Common myeloid progenitor, CD34-positive (primary cell): ENCODE measurements around the gene ZNF619.
"Not testable (repeated sequence)": the region's sequence is repeated elsewhere in the genome, so short reads cannot be mapped to it uniquely, and the experiment has no call there.

Experiments used
- CTCF ChIA-PET: fragments of 350-600 bp; sonication (Branson Sonifier 250); formaldehyde crosslinking; loops from one replicate; lab custom pipeline; 2021; ENCODE audit warnings: antibody characterized with exemption; lab: Charles Lee
- POLR2A ChIA-PET: fragments of 350-600 bp; sonication (Branson Sonifier 250); formaldehyde crosslinking; loops from one replicate; lab custom pipeline; 2021; ENCODE audit warnings: antibody characterized with exemption; lab: Charles Lee
- DNase-seq, 3 donors: peaks; one replicate each; pipeline versions ENCODE4 v3.0.0 to v3.0.0-alpha.2; 2013
- H3K27ac ChIP-seq, 2 experiments: 1 replicate in 1 of 2; 2 replicates in 1 of 2; pipeline ENCODE4 v1.7.0; 2013; ENCODE audit warnings: inconsistent platforms in 2 of 2, low read length in 2 of 2, mild to moderate bottlenecking in 2 of 2, low read depth in 1 of 2, moderate library complexity in 1 of 2; ENCODE audit not compliant: severe bottlenecking in 2 of 2, insufficient read depth in 1 of 2, poor library complexity in 1 of 2
- H3K27me3 ChIP-seq, 5 experiments: replicated peaks in 2 of 5; 1 replicate in 3 of 5; 2 replicates in 2 of 5; pipeline versions ENCODE4 v1.6.1 to v1.7.0; 2013; ENCODE audit warnings: low read length in 4 of 5, mild to moderate bottlenecking in 2 of 5, moderate library complexity in 2 of 5, inconsistent platforms in 1 of 5; ENCODE audit not compliant: insufficient read depth in 5 of 5, control insufficient read depth in 4 of 5
- H3K36me3 ChIP-seq, 4 experiments: 1 replicate in 2 of 4; 2 replicates in 2 of 4; pipeline versions ENCODE4 v1.6.1 to v1.7.0; 2013; ENCODE audit warnings: low read length in 3 of 4, control low read depth in 1 of 4, mild to moderate bottlenecking in 1 of 4; ENCODE audit not compliant: control insufficient read depth in 4 of 4, insufficient read depth in 4 of 4
- H3K4me1 ChIP-seq, 4 experiments: 1 replicate in 3 of 4; 2 replicates in 1 of 4; pipeline versions ENCODE4 v1.6.1 to v1.7.1; 2013; ENCODE audit warnings: low read length in 3 of 4, mild to moderate bottlenecking in 3 of 4, control low read depth in 1 of 4, inconsistent platforms in 1 of 4, moderate library complexity in 1 of 4; ENCODE audit not compliant: control insufficient read depth in 4 of 4, insufficient read depth in 4 of 4; ENCODE audit errors: control extremely low read depth in 1 of 4
- H3K4me3 ChIP-seq, 7 experiments: 1 replicate in 4 of 7; 2 replicates in 3 of 7; pipeline versions ENCODE4 v1.5.1 to v1.7.0; 2013; ENCODE audit warnings: mild to moderate bottlenecking in 7 of 7, low read length in 6 of 7, moderate library complexity in 6 of 7, inconsistent platforms in 2 of 7, low read depth in 2 of 7, control low read depth in 1 of 7; ENCODE audit not compliant: insufficient read depth in 4 of 7, control insufficient read depth in 1 of 7; ENCODE audit errors: extremely low read depth in 1 of 7
- H3K9me3 ChIP-seq, 5 experiments: 1 replicate in 4 of 5; 2 replicates in 1 of 5; pipeline versions ENCODE4 v1.6.1 to v1.7.1; 2013; ENCODE audit warnings: low read length in 4 of 5, mild to moderate bottlenecking in 2 of 5, inconsistent platforms in 1 of 5, low read depth in 1 of 5, moderate library complexity in 1 of 5; ENCODE audit not compliant: control insufficient read depth in 4 of 5, insufficient read depth in 2 of 5; ENCODE audit errors: control extremely low read depth in 1 of 5
- WGBS: methylation state at CpG from one replicate; pipeline ENCODE4 v1.1.5; 2013; ENCODE audit not compliant: insufficient coverage; 5-methylcytosine and 5-hydroxymethylcytosine counted together

ZNF619 gene

DNA sequence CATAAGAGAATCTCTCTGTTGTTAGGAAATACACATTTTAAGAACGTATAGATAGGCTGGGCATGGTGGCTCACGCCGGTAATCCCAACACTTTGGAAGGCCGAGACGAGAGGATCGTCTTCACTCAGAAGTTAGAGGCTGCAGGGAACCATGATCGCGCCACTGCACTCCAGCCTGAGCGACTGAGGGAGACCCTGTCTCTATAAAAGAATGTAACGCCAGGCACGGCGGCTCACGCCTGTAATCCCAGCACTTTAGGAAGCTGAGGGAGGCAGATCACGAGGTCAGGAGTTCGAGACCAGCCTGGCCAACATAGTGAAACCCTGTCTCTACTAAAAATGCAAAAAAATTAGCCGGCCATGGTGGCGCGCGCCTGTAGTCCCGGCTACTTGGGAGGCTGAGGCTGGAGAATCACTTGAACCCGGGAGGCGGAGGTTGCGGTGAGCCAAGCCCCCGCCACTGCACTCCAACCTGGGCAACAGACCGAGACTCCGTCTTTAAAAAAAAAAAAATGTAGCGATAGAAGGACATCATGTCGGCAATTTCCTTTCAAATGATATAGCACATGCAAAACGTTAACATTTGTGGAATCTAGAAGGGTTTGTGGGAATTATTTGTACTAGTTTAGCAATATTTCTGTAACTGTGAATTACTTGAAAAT is 20.5 kb upstream of the ZNF619 start:
- DNase-seq = no peak
- ChIA-PET POLR2A (no interaction called here), CTCF (interaction anchor here (1.6 kb wide), 1 partner anchor 19 kb away, joined by 5 read pairs; no protein-coding TSS in a partner anchor)
- Histone ChIP-seq H3K36me3 (peaks cover 5 to 32% (median 21%) of the 10 kb centered on the region in 4 experiments), H3K27me3 (no peaks in the 10 kb centered on the region), H3K4me3 (peak overlapping the region in 6 of 7 experiments; percentile 84 to 99 (median 94)), H3K4me1 (peaks cover 21 to 43% (median 35%) of the 10 kb centered on the region in 4 experiments), H3K27ac (peak overlapping the region; percentile 77 to 92), H3K9me3 (no peaks in the 10 kb centered on the region)
- 59% methylated on average over 20 of the region's 29 CpGs for WGBS

DNA sequence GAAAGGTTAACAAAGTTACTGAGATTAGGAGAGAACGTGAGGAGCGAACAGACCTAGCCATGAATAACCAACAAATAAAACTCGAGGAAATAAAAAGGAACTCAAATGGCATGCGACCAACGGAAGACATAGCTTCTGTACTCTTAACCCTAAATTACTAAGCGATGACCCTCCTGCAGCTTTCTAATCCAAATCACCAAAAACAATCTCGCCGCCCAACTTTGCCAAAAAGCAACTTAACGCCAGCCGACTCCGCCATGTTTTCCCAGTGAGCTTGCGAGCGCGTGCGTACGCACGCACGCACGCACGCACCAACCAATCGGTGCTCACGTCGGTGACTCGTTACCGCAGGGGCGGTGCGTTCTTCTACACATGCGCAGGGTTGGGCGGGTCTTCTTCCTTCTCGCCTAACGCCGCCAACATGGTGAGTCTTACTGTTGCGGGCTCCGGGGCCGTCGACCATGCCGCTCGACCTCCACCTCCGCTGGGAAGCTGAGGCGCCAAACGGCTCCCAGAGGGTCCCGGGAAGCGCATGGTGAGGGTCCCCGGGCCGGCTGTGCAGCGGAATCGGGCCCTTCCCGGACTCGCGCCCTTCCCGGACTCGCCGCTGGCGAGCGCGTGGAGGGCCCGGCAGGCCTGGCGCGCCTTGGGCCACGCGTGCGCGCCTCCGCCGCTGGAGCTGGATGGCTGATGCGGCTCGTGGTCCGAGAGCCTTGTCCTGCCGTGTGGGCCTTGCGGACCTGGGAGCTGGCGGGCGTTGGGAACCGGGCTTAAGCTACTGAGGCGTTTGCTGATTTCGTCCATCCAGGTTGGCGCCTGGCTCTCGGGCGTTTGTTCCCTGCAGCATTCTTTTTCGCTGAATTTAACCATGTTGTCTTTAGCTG is 19.7 kb upstream of the ZNF619 start, which contains the start of gene RPL14:
Gene RPL14, plus strand, starts transcription at position 400 of the 884 bp plus-strand sequence. Its CDS starts 133 bp downstream, at position 533.
- POLR2A ChIA-PET = interaction anchor here (0.6 kb wide), 1 partner anchor 143 kb away, joined by 3 read pairs; no protein-coding TSS in a partner anchor
- H3K27me3 ChIP-seq = no peaks in the 10 kb centered on the region
- CTCF ChIA-PET = interaction anchor here (1.0 to 1.6 kb wide), 3 partner anchors 15 to 1044 kb away, joined by 3 to 5 read pairs (median 3); no protein-coding TSS in a partner anchor
- H3K4me1 ChIP-seq = peaks cover 19 to 37% (median 32%) of the 10 kb centered on the region in 4 experiments
- under 1% methylated on average over 69 of the region's 79 CpGs for WGBS
- no peaks in the 10 kb centered on the region for H3K9me3 ChIP-seq
- peak within 1 kb of the TSS; percentile 77 to 92 for H3K27ac ChIP-seq
- DNase-seq = peak; percentile 96 to 97 (median 97)
- peak within 1 kb of the TSS; percentile 84 to 99 (median 92) for H3K4me3 ChIP-seq
- peaks cover 5 to 39% (median 27%) of the 10 kb centered on the region in 4 experiments for H3K36me3 ChIP-seq

DNA sequence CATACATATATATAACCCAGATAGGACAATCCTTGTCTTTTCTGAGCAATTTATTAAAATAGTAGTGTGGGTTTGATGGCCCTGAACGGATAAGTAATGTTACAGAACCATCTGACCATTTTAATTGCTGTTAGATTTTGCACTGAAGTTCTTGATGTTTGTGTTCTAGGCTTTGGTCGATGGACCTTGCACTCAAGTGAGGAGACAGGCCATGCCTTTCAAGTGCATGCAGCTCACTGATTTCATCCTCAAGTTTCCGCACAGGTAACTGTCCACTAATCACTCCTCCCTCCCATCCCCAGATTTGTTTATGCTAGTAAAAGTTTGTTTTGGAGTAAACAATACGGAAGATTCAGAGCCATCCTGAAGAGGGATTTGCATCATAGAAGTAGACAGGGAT is 18.4 kb upstream of the ZNF619 start:
- Histone ChIP-seq H3K4me1 (peaks cover 14 to 31% (median 24%) of the 10 kb centered on the region in 4 experiments), H3K36me3 (peaks cover 5 to 50% (median 31%) of the 10 kb centered on the region in 4 experiments), H3K9me3 (no peaks in the 10 kb centered on the region), H3K27ac (peak overlapping the region; percentile 77 to 92), H3K27me3 (no peaks in the 10 kb centered on the region), H3K4me3 (peak overlapping the region in 6 of 7 experiments; percentile 84 to 99 (median 94))
- POLR2A ChIA-PET = no interaction called here
- no peak for DNase-seq
- CTCF ChIA-PET = interaction anchor here (1.0 to 1.4 kb wide), 3 partner anchors 13 to 1045 kb away, joined by 3 to 4 read pairs (median 3); no protein-coding TSS in a partner anchor
- 100% methylated on average over 2 of the region's 4 CpGs for WGBS

DNA sequence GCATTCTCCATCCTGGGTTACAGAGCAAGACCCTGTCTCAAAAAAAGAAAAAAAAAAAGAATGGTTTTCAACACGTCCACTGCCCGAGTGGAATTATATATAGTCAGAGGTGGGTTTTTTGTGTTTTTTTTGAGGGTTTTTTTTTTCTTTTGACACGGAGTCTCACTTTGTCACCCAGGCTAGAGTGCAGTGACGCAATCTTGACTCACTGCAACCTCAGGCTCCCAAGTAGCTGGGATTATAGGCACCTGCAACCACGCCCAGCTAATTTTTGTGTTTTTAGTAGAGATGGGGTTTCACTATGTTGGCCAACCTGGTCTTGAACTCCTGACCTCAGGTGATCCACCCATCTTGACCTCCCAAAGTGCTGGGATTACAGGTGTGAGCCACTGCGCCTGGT is 16.4 kb upstream of the ZNF619 start:
- 93% methylated on average over 3 of the region's 6 CpGs for WGBS
- CTCF ChIA-PET, H3K27me3 ChIP-seq, POLR2A ChIA-PET, H3K4me3 ChIP-seq, DNase-seq, H3K9me3 ChIP-seq: not testable (repeated sequence)
- Histone ChIP-seq H3K36me3 (peaks cover 18 to 70% (median 44%) of the 10 kb centered on the region in 4 experiments), H3K4me1 (peaks cover 7 to 23% (median 17%) of the 10 kb centered on the region in 4 experiments), H3K27ac (peak overlapping the region in 1 of 2 experiments; percentile 34)

DNA sequence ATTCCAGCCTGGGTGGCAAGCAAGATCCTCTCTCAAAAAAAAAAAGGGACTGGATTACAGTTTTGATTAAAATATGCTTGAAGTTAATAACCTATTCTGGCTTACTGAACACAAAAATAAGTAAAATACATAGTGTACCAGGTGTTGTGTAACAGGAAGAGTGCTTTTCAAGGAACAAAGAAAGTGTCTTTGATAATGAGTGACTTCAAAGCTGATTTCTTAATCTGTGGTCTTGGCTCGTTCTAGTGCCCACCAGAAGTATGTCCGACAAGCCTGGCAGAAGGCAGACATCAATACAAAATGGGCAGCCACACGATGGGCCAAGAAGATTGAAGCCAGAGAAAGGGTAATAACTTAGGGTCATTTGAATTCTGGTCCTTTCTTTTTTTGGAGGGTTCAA is 15.8 kb upstream of the ZNF619 start:
- ChIA-PET CTCF (no interaction called here), POLR2A (no interaction called here)
- H3K4me3 ChIP-seq = no peak overlapping the region
- H3K27ac ChIP-seq = no peak overlapping the region
- peaks cover 7 to 23% (median 17%) of the 10 kb centered on the region in 4 experiments for H3K4me1 ChIP-seq
- DNase-seq = no peak
- no peaks in the 10 kb centered on the region for H3K9me3 ChIP-seq
- H3K27me3 ChIP-seq = no peaks in the 10 kb centered on the region
- peaks cover 18 to 75% (median 46%) of the 10 kb centered on the region in 4 experiments for H3K36me3 ChIP-seq
- 100% methylated on average over 3 of the region's 3 CpGs for WGBS

DNA sequence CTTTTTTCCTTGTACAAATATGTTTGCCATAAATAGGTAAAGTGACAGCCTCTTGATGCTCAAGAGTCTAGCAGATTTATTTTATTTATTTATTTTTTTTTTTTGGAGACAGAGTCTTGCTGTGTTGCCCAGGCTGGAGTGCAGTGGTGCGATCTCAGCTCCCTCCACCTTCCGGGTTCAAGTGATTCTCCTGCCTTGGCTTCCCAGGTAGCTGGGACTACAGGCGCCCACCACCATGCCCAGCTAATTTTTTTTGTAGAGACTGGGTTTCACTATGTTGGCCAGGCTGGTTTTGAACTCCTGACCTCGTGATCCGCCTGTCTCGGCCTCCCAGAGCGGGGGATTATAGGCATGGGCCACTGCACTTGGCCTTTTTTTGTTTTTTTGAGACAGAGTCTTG is 14.1 kb upstream of the ZNF619 start:
- H3K27me3 ChIP-seq, H3K27ac ChIP-seq, H3K9me3 ChIP-seq, DNase-seq, H3K4me3 ChIP-seq, POLR2A ChIA-PET: not testable (repeated sequence)
- WGBS = 98% methylated on average over 6 of the region's 7 CpGs
- Histone ChIP-seq H3K36me3 (peaks cover 20 to 81% (median 49%) of the 10 kb centered on the region in 4 experiments), H3K4me1 (peaks cover 6 to 15% (median 12%) of the 10 kb centered on the region in 4 experiments)
- CTCF ChIA-PET = interaction anchor here (1.1 to 1.3 kb wide), 3 partner anchors 9 to 42 kb away, joined by 3 read pairs; no protein-coding TSS in a partner anchor
